Bronchial epithelial cell (primary cell): Measurements from ENCODE around the gene FMO2. TPM values are rescaled to one million over a fixed set of nuclear protein-coding genes. Genes with fewer than 3 reads are reported as not detected.

Experiments used
- DNase-seq: peaks from one replicate; pipeline ENCODE4 v3.0.0-alpha.2; 2010; ENCODE audit warnings: low read depth
- FAIRE-seq: peaks from 2 replicates; lab custom pipeline; 2011; peaks lifted over from hg19 to GRCh38; lab: Jason Lieb, UNC
- H3K27me3 ChIP-seq: 2 replicates; pipeline ENCODE4 v1.5.1; 2011; ENCODE audit warnings: low read length; ENCODE audit not compliant: control insufficient read depth, insufficient read depth
- H3K36me3 ChIP-seq: 2 replicates; pipeline ENCODE4 v1.5.1; 2011; ENCODE audit warnings: low read length; ENCODE audit not compliant: control insufficient read depth, insufficient read depth
- H3K4me3 ChIP-seq: 2 replicates; pipeline ENCODE4 v1.5.1; 2011; ENCODE audit warnings: mild to moderate bottlenecking, low read depth, low read length, control low read depth
- CTCF ChIP-seq: IDR thresholded peaks from 2 replicates; pipeline ENCODE4 v1.5.1; 2011; ENCODE audit warnings: mild to moderate bottlenecking, moderate library complexity, low read length, control low read depth, inconsistent platforms; ENCODE audit not compliant: insufficient read depth, severe bottlenecking
- total RNA-seq: library from RNA; depleted of rRNA; stranded (reverse); fragments of >200 nt; gene quantifications from 2 replicates; pipeline ENCODE4 v1.2.1, GENCODE V29; 2014

The FMO2 gene
- total RNA-seq, 1 donor from 2014 or later, result not detected

GRCh38 chr1:171140956-171141687 is 44.0 kb upstream of the FMO2 start:
- FAIRE-seq (no peak), DNase-seq (no peak)
- Histone ChIP-seq H3K36me3 (no peaks in the 10 kb centered on the region), H3K27me3 (no peaks in the 10 kb centered on the region), H3K4me3 (no peak overlapping the region)
- TF ChIP-seq CTCF, result no peak

GRCh38 chr1:171141688-171142415 is 43.2 kb upstream of the FMO2 start:
- Histone ChIP-seq H3K4me3 (no peak overlapping the region), H3K27me3 (no peaks in the 10 kb centered on the region), H3K36me3 (no peaks in the 10 kb centered on the region)
- no peak for DNase-seq
- TF ChIP-seq CTCF, result no peak
- no peak for FAIRE-seq

- TF ChIP-seq CTCF, result no peak
- Histone ChIP-seq H3K4me3 (no peak overlapping the region), H3K27me3 (no peaks in the 10 kb centered on the region), H3K36me3 (no peaks in the 10 kb centered on the region)
- DNase-seq (no peak), FAIRE-seq (no peak)
These were observed 42.4 kb upstream of the FMO2 start for GRCh38 chr1:171142416-171143385.

GRCh38 chr1:171150156-171150555 is 34.9 kb upstream of the FMO2 start:
- FAIRE-seq (no peak), DNase-seq (peak; percentile 70)
- no peak overlapping the region for H3K4me3 ChIP-seq
- no peaks in the 10 kb centered on the region for H3K36me3 ChIP-seq
- TF ChIP-seq CTCF, result no peak
- H3K27me3 ChIP-seq, result no peaks in the 10 kb centered on the region

GRCh38 chr1:171152549-171152948 is 32.6 kb upstream of the FMO2 start:
- no peak for DNase-seq
- FAIRE-seq, result no peak
- Histone ChIP-seq H3K27me3 (no peaks in the 10 kb centered on the region), H3K36me3 (no peaks in the 10 kb centered on the region), H3K4me3 (no peak overlapping the region)
- no peak for TF ChIP-seq CTCF
